Measurements from ENCODE around the gene PDE6H. TPM values are rescaled to one million over a fixed set of nuclear protein-coding genes. Genes with fewer than 3 reads are reported as not detected.

PDE6H gene
- total RNA-seq, 1 experiment from 2014 or later: not detected

- DNase-seq (ENCODE audit: low read depth): no peak
Observed at GRCh38 chr12:14968478-14968877, 4.4 kb upstream of the PDE6H start.

GRCh38 chr12:14970473-14970872 is 2.4 kb upstream of the PDE6H start:
- DNase-seq (ENCODE audit: low read depth): peak; percentile 12

GRCh38 chr12:14974633-14975032 is 1.8 kb downstream of the PDE6H start:
- DNase-seq (ENCODE audit: low read depth): no peak

DNA sequence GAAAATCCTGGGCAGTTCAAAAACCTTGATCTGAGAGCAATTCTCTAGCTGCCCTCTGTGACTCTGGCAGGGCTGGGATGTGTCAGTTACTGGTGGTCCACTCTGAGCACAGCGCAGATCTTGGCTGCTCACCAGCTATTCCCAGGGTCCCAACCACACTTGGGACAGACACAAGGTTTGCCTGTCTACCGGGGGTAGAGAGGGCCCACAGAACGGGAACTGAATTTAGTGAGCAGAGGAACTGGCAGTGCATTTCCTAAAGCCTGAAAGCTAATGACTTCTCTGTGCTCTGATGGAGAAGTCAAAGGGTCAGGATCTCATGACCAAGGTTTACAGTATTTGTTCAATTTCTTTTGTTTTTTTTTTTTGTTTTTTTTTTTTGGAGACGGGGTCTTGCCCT is 2.6 kb downstream of the PDE6H start:
- DNase-seq (ENCODE audit: low read depth): no peak

DNA sequence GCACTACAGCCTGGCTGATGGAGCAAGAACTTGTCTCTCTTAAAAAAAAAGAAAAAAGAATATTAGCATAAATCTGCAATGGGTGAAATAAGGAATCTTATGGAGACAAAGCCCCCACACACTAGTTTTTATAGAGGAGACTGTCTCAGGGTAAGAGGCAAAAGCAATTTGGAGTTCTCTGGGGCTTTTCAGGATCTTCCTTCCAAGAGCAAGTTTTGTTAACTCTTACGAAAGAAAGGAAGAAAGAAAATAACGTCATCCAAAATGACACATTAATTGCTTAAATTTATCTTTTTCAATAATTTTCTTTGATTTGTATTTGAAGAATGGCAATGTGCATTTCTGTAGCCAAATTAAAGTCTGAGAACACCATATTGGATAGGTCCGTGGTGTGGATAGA is 3.8 kb downstream of the PDE6H start:
- DNase-seq (ENCODE audit: low read depth): no peak

GRCh38 chr12:14979468-14979867 is 6.6 kb downstream of the PDE6H start:
- DNase-seq (ENCODE audit: low read depth): no peak

- no peak for DNase-seq (ENCODE audit: low read depth)
Observed at GRCh38 chr12:14981049-14981448, 8.2 kb downstream of the PDE6H start.

- DNase-seq (ENCODE audit: low read depth): no peak
Observed at GRCh38 chr12:14982562-14982961, 9.7 kb downstream of the PDE6H start.

DNA sequence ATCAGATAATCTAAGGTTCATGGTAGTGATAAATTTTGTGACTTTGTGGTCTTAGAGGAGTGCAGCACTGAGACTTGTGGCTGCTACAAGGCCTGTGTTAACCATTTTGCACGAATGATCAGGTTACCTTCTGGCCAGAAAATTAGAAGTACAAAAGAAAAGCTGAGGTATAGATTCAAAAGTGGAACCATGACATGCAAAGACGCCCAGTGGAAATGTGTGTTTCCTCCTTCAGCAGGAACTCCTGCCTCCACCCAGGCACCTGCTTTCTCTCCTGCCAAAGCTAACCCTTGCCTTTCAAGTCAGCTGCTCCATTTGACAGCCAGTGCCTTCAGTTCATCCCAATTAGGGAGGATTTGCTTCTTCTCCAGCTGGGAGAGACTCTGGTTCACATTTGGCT is 10.1 kb downstream of the PDE6H start:
- no peak for DNase-seq (ENCODE audit: low read depth)

GRCh38 chr12:14984036-14984435 is 11.2 kb downstream of the PDE6H start:
- DNase-seq (ENCODE audit: low read depth): no peak

- DNase-seq (ENCODE audit: low read depth): no peak
Observed at GRCh38 chr12:14984766-14985285, 12.0 kb downstream of the PDE6H start.

- no peak for DNase-seq (ENCODE audit: low read depth)
Observed at GRCh38 chr12:14986449-14986848, 13.6 kb downstream of the PDE6H start.

DNA sequence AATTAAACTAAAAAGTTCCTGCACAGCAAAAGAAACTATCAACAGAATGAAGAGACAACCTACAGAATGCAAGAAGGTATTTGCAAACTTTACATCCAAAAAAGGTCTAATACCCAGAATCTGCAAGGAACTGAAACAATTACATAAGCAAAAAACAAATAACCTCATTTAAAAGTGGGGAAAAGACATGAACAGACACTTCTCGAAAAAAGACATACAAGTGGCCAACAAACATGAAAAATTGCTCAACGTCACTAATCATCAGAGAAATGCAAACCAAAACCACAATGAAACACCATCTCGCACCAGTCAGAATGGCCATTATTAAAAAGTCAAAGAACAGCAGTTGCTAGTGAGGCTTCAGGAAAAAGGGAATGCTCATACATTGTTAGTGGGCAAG is 15.2 kb downstream of the PDE6H start:
- DNase-seq (ENCODE audit: low read depth): no peak

- no peak for DNase-seq (ENCODE audit: low read depth)
Observed at GRCh38 chr12:14989790-14990189, 16.9 kb downstream of the PDE6H start.

DNA sequence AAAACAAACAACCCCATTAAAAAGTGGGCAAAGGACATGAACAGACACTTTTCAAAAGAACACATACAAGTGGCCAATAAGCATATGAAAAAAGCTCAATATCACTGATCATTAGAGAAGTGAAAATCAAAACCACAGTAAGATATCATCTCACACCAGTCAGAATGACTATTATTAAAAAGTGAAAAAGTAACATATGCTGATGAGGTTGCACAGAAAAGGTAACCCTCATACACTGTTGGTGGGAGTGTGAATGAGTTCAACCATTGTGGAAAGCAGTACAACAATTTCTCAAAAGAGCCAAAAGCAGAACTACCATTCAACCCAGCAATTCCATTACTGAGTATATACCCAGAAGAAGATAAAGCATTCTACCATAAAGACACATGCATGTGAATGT is 18.2 kb downstream of the PDE6H start:
- no peak for DNase-seq (ENCODE audit: low read depth)

DNA sequence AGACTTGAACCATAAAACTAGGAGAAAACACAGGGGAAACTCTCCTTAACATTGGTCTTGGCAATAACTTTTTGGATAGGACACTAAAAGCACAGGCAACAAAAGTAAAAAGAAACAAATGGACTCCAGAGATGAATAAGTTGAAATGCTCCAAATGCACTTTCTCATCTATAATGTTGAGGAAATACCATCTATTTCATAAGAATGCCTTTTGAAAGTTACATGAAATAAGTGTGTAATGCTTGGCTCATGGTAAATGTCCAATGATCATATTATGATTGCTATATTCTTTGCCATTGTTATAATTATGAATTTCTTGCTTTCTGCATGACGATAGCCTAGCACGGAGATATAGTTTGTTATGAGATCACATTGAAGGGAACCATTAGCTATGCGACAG is 19.8 kb downstream of the PDE6H start:
- DNase-seq (ENCODE audit: low read depth): no peak

DNA sequence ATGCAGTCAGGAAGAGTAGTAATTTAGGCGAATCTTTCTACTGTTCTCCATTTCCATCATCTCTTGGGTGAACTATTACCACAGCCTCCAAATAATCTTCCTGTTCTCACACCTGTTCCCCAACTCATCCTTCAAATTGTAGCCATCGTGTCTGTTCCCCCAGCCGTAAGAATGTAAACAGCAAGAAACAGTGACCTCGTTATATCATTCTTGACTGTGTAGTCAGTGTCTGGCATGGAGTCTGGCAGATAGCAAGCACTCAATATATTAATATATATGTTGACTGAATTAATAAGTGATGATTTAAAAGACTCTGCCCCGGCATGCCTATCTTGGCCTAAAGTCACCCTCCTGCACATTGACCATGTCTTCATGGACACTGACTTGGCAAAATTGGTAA is 20.3 kb downstream of the PDE6H start:
- DNase-seq (ENCODE audit: low read depth): no peak

GRCh38 chr12:14993537-14994266 is 20.9 kb downstream of the PDE6H start:
- peak; percentile 59 for DNase-seq (ENCODE audit: low read depth)

DNA sequence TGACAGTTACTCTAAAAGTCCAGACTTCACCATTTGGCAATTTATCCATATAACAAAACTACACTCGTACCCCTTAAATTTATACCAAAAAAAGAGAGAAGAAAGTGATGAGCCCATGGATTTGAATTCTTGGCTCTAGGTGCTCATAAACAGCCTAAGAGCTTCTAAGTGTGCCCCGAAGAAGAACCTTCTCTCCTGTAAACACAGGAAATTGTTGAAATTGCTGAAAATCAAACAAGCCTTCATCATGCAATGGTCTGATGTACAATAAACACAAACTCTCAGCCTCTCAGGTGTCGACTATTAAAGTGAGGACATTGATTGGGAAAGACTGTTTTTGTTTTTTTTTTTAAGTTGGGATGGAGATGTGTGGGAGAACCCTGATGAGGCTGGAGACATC is 21.8 kb downstream of the PDE6H start:
- no peak for DNase-seq (ENCODE audit: low read depth)

DNA sequence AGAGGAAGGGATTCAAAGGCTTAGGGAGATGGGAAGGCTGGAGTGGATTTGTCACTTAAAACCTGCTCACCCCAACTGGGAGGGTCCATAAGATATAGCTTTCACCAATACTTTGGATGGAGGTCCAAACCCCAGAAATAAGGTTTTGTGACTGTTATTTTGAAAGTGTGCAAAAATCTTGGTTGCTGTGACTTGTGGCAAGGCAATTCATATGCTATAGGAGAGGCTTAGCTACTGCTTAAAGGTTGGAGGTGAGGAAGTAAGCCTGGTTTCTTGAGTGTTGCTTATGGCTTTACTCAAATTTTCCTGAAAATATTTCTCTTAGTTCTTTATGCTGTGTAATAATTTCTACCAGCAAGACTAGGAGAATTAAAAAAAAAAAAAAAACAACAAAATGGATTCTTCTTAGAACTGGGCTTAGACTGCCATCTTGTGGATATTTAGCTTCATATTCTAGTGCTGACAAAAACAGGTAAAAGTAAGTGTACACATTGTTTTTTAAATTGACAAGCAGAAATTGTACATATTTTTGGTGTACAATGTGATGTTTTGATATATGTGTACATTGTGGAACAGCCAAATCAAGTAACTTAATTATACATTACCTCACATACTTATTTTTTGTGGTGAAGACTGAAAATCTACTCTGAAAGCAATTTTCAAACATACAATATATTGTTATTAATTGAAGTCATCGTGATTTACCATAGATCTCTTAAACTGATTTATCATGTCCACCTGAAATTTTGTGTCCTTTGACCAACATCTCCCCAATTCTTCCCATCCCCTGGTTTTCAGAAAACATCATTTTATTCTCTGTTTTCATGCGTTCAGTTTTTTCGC is 23.0 kb downstream of the PDE6H start:
- peak; percentile 46 for DNase-seq (ENCODE audit: low read depth)

DNA sequence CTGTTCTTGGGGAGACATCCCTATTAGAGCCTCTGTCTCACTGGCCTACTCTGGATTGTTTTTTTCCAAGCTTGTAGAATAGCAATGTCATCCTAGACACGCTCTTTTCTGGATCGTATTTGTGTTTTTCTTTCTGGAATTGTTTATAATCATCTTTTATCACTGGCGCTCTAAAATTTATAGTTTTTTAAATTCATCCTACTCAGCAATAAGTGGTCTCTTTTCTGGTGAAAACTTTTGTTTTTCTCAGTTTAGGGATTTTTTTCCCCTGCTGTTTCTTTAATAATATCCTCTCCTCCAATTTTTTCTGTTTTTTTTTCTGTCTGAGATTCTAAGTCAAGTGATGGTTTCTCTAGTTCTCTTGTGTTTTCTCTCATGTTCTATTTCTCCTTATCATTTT is 25.2 kb downstream of the PDE6H start:
- no peak for DNase-seq (ENCODE audit: low read depth)

DNA sequence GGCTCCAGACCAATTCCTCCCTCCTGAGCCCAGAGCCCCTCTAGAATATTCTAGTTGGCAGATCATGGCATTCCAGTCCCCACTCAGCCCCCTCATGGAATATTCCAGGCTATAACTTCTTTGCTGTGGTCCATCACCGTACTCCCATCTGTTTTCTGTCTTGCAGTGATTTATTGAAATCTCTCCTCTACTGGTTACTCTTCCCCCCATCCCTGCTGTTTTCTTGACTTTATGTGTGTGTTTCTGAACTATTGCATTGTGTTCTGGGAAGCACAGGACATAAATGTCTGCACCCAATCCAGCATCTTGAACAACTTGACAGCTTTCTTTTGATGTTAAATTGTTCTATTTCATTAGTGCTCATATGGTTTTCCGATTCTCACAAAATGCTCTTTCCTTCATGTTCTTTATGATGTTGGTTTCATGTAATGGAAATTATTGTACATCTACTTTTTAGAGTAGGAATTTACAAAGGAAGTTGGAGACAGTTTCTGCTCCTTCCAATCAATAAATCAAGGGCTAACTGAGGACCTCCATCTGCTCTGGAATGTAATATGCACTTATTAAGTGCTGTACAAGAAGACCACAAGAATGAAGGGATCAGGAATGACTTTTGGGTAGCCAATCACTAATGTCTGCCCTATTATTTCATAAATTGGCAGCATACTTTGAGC is 26.3 kb downstream of the PDE6H start:
- no peak for DNase-seq (ENCODE audit: low read depth)

Data from HT1080 (cell line).